HepG2 (cell line): ENCODE data around the gene UCP1. TPM values are rescaled to one million over a fixed set of nuclear protein-coding genes. Genes with fewer than 3 reads are reported as not detected.

ENCODE experiments used
- ARNT2 ChIP-seq: sonication (generic); formaldehyde crosslinking; IDR thresholded peaks from 2 replicates; pipeline ENCODE4 v1.8.0; 2022; ENCODE audit warnings: mild to moderate bottlenecking, low read depth, missing genetic modification reagents, moderate library complexity
- ATF1 ChIP-seq: IDR thresholded peaks from 2 replicates; pipeline ENCODE4 v1.6.1; 2016; ENCODE audit warnings: mild to moderate bottlenecking, control low read depth
- ELK4 ChIP-seq: sonication (generic); formaldehyde crosslinking; IDR thresholded peaks from 2 replicates; pipeline ENCODE4 v1.9.0; 2021; ENCODE audit warnings: missing genetic modification reagents, borderline replicate concordance
- ISL2 ChIP-seq: sonication (generic); formaldehyde crosslinking; IDR thresholded peaks from 2 replicates; pipeline ENCODE4 v1.5.0; 2020; ENCODE audit warnings: missing genetic modification reagents
- MAF1 ChIP-seq: sonication (generic); formaldehyde crosslinking; IDR thresholded peaks from 2 replicates; pipeline ENCODE4 v1.5.0; 2020; ENCODE audit warnings: missing genetic modification reagents, borderline replicate concordance
- MAX ChIP-seq: IDR thresholded peaks from 2 replicates; pipeline ENCODE4 v1.6.1; 2012; ENCODE audit warnings: inconsistent platforms
- MTF2 ChIP-seq: sonication (generic); formaldehyde crosslinking; IDR thresholded peaks from 2 replicates; pipeline ENCODE4 v1.5.0; 2020; ENCODE audit warnings: missing genetic modification reagents, borderline replicate concordance
- NFE2L2 ChIP-seq: fragments of 150-350 bp; IDR thresholded peaks from 2 replicates; pipeline ENCODE4 v1.6.1; 2014; ENCODE audit warnings: low read length
- SATB2 ChIP-seq: sonication (generic); formaldehyde crosslinking; IDR thresholded peaks from 2 replicates; pipeline ENCODE4 v1.5.0; 2020; ENCODE audit warnings: missing genetic modification reagents
- TBX2 ChIP-seq: sonication (generic); formaldehyde crosslinking; IDR thresholded peaks from 2 replicates; pipeline ENCODE4 v1.5.0; 2020; ENCODE audit warnings: missing genetic modification reagents, mild to moderate bottlenecking, borderline replicate concordance
- TOE1 ChIP-seq: sonication (generic); formaldehyde crosslinking; IDR thresholded peaks from 2 replicates; pipeline ENCODE4 v1.4.0; 2020; ENCODE audit warnings: mild to moderate bottlenecking, missing genetic modification reagents
- ZBTB40 ChIP-seq, 2 experiments: fragments of 450-650 bp in 1 of 2; sonication (generic) in 1 of 2; formaldehyde crosslinking in 1 of 2; IDR thresholded peaks; 2 replicates each; pipeline versions ENCODE4 v1.6.1 to v1.8.0; 2016 to 2022; ENCODE audit warnings: antibody characterized with exemption in 1 of 2, mild to moderate bottlenecking in 1 of 2, missing genetic modification reagents in 1 of 2
- ZMAT5 ChIP-seq: sonication (generic); formaldehyde crosslinking; IDR thresholded peaks from 2 replicates; pipeline ENCODE4 v1.5.0; 2020; ENCODE audit warnings: mild to moderate bottlenecking, low read depth, missing genetic modification reagents, borderline replicate concordance
- ZNF329 ChIP-seq: sonication (generic); formaldehyde crosslinking; IDR thresholded peaks from 2 replicates; pipeline ENCODE4 v1.9.0; 2021; ENCODE audit warnings: low read depth, mild to moderate bottlenecking, missing genetic modification reagents
- ZSCAN29 ChIP-seq: sonication (generic); formaldehyde crosslinking; conservative IDR thresholded peaks from 2 replicates; pipeline ENCODE4 v1.4.0; 2020; ENCODE audit warnings: mild to moderate bottlenecking, missing genetic modification reagents
- polyA plus RNA-seq, 8 experiments: library from polyadenylated mRNA; depleted of rRNA in 3 of 8; stranded (reverse) in 7 of 8; unstranded in 1 of 8; fragments of >200 nt; fragmentation: Illumina TruSeq in 4 of 8; extraction: Trizol in 4 of 8; gene quantifications; 2 replicates each; pipeline versions ENCODE4 v1.2.1 to v1.2.3, GENCODE V29; 2011 to 2016; ENCODE audit warnings: low read depth in 4 of 8, missing spikeins in 1 of 8, mixed read lengths in 1 of 8; ENCODE audit not compliant: insufficient read depth in 1 of 8
- total RNA-seq, 5 experiments: library from RNA; depleted of rRNA; stranded (reverse); fragments of >200 nt; fragmentation: Illumina TruSeq; extraction: Trizol; gene quantifications; 2 replicates each; pipeline ENCODE4 v1.2.3, GENCODE V29; 2016; ENCODE audit warnings: low read depth in 1 of 5

Gene UCP1
- total and polyA plus RNA-seq, 2 of the 13 experiments (the other 11 are each of a cell fraction or from before 2014, with no cell fraction given), result 0.11 TPM

GRCh38 chr4:140568507-140569306 lies at the start of gene UCP1 (continued):
- TF ChIP-seq ZBTB40 (IDR thresholded peaks at IDR 0.05) (no peak), ZBTB40 (CRISPR knock-in tag; IDR thresholded peaks at IDR 0.05) (no peak), ATF1 (CRISPR knock-in tag) (no peak), MAX (no peak), NFE2L2 (no peak), ARNT2 (no peak), SATB2 (no peak), ELK4 (no peak), ZMAT5 (no peak), ZSCAN29 (CRISPR knock-in tag) (0 out of 2 replicates have a peak, but pooled peaks have one; percentile 49), ISL2 (no peak), ZNF329 (no peak), TOE1 (CRISPR knock-in tag) (no peak), MAF1 (CRISPR knock-in tag) (no peak), MTF2 (CRISPR knock-in tag) (peak; percentile 85; the same call in 1 of the 2 replicates), TBX2 (CRISPR knock-in tag) (no peak)
